Stimulated activated CD4-positive, alpha-beta T cell treated with anti-CD3 and anti-CD28 coated beads, Interleukin-12 subunit alpha, Interleukin-12 subunit beta, amount 100 ng/mL, for 4 hours (primary cell): ENCODE measurements around the gene ODF2.
A peak's percentile ranks its signal among the peaks of the same experiment; 100 is the strongest.
"Not testable (repeated sequence)": the region's sequence is repeated elsewhere in the genome, so short reads cannot be mapped to it uniquely, and the experiment has no call there.

Source experiments
- DNase-seq: peaks from one replicate; pipeline ENCODE4 v3.0.0-alpha.2; 2020

The ODF2 gene

GRCh38 chr9:128485414-128485855, 29.6 kb downstream of the ODF2 start:
- DNase-seq = no peak

- no peak for DNase-seq
Observed at GRCh38 chr9:128486201-128486600, 30.4 kb downstream of the ODF2 start.

DNA sequence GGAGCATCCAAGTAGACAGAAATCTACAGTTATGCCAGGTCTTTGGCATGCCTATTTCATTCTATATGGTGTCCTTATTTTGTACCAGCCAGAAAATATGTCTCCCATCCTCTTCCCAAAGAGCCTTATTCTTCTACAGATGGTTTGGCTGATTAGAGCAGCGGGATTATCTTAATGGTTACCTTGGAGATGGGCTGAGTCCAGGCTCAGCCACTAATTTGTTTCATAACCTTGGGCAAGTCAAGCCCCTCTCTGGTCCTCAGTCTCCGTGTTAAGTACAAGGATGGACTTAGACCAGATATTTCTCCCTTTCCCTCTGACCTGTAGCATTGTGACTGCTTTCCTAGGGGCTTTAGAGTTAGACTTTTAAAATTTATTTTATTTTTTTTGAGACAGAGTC, 37.6 kb downstream of the ODF2 start:
- no peak for DNase-seq

DNA sequence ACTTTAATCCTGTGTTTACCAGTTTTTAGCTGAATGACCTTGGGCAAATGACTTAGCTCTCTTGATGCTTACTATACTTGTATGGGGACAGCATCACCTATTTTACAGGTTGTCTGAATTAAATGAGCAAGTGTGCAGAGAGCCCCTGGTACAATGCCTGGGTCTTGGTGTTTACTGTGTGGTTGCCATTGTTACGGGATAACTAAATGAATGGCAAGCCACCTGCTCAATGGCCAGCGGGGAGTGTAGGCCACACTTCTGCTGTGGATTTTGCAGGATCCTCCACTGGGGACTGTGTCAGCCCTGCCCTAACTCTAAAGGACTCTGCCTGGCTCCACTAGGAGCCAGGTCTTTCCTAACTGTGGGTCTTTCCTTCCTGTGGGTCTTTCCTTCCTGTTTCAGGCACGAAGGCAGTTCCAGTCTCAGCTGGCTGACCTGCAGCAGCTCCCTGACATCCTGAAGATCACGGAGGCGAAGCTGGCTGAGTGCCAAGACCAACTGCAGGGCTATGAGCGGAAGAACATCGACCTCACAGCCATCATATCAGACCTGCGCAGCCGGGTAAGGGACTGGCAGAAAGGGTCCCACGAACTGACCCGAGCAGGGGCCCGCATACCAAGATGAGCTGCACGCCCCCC, 38.4 kb downstream of the ODF2 start:
- peak; percentile 5 for DNase-seq

DNA sequence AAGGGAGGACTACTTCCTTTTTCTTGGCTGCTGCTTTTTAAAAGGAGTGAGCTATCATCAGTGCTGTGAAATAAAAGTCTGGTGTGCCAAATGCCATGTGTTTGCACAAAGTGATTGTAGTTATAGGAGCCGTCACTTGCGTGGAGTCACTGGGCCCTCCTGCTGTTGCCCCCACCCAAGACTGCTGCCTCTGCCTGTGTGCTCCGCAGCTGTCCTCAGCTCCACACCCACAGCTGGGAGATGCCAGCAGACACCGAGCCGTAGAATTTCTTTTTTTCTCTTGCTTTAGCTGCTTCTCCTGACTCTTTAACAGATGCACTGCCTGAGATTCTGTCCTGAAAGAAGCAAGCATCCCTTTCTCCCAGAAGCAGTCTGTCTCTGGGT, 38.9 kb downstream of the ODF2 start:
- no peak for DNase-seq

DNA sequence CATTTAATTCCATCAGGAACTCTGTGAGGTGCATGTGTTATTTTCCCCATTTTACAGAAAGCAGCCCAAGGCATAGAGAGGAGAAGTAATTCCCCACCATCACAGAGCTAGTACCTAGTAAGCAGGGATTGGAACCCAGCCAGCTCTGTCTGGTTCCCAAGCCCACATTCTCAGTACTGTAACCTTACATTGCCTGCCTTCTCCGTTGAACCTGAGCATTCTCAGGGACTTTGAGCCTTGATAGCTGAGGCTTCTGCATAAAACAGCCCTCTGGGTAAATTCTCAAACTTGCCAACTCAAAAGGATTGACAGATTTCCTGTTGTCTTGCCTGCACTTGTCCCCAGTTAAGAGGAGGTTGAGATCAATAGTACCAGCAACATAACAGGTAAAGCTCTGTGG, 39.5 kb downstream of the ODF2 start:
- no peak for DNase-seq

DNA sequence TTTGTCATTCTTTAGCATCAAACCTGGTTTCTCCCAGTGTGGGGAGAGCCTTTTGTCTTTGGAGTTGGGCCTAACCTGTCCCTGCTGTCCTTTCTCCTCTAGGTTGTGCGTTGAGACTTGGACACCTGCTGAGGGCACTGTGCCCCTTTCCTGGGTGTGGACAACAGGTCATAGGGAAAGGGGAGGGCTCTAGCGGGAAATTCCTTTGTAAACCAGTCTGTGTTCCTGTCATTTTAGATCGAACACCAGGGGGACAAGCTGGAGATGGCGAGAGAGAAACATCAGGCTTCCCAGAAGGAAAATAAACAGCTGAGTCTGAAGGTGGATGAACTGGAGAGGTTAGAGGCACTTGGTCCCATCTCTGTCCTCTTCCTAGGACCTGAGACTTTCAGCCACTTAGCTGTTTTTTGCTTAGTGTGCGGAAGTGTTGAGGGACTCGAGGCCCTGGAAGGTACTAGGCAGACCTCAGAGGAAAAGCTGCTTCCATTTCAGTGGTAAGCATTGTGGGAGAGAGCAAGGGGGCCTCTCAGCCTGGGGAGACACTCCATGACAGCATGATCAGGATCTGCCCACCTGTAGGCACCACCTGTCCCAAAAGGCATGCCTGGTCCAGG, 40.1 kb downstream of the ODF2 start:
- DNase-seq = no peak

GRCh38 chr9:128497824-128498610, 42.2 kb downstream of the ODF2 start:
- no peak for DNase-seq

DNA sequence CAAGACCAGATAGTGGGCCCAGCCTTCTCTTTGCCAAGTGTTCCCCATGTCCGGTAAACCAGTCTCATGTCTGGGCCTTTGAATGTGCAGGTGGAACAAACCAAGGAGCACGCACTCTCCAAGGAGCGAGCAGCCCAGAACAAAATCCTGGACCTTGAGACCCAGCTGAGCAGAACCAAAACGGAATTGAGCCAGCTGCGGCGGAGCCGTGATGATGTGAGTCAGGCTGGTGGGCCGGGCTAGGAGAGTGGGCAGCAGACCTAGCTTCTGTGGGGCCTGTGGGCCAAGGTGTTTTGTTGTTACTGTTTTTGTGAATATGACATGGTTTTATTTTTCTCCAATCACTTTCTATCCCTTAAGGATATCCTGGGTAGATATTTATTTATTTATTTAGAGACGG, 43.1 kb downstream of the ODF2 start:
- DNase-seq = no peak

DNA sequence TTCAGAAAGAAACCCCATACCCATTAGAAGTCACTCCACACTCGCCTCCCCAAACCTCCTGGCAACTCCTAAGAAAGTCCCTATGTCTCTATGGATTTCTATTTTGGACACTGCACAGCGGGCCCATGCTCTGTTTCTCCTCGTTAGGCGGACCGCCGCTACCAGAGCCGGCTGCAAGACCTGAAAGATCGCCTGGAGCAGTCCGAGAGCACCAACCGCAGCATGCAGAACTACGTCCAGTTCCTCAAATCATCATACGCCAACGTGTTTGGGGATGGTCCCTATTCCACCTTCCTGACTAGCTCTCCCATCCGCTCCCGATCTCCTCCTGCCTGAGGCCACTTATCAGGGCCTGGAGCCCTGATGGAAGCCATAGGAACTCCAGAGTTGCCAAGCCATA, 44.1 kb downstream of the ODF2 start:
- no peak for DNase-seq

GRCh38 chr9:128503415-128503825, 47.6 kb downstream of the ODF2 start:
- DNase-seq = not testable (repeated sequence)

GRCh38 chr9:128503870-128504269, 48.1 kb downstream of the ODF2 start:
- no peak for DNase-seq

DNA sequence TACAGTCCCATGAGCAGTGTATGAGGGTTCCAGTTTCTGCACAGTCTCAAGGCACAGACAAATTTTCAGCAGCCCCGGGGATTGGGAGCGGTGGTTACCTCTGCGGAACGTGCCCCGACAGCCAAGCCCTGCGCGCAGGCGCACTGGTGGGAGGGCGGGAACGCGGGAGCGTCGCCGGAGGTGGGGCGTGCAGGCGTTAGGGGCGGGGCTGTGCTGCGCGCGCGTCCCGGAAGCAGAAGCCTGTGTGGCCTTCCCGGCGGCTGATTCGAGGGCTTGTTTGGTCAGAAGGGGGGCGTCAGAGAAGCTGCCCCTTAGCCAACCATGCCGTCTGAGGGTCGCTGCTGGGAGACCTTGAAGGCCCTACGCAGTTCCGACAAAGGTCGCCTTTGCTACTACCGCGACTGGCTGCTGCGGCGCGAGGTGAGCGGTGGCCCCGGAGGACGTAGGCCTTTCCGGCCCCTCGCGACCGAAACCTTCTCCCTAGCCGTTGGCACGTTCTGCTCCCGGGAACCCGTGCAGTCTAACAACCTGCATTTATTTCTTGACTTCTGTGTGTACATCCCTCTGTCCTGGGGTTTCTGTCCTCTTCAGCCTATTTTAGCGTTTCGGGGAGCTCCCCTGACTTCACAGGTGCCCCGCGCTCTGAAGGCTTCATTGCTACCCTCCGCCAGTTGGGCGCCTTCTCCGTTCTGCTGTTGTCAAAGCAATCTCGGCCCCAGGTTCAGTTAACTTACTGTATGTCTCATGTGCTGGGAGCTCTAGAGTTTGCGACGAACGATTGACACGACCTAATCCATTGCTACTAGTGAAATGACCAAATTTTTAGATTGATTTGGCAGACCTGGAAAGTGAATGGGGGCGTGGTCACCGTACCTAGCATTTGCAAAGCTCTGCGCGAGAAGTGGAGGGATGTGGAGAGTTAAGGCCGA, 48.9 kb downstream of the ODF2 start, which contains the start of gene GLE1:
TSS of gene GLE1 (plus strand) at position 235 of the 929 bp plus-strand sequence. CDS start at position 322, 87 bp downstream.
- peak; percentile 98 for DNase-seq

DNA sequence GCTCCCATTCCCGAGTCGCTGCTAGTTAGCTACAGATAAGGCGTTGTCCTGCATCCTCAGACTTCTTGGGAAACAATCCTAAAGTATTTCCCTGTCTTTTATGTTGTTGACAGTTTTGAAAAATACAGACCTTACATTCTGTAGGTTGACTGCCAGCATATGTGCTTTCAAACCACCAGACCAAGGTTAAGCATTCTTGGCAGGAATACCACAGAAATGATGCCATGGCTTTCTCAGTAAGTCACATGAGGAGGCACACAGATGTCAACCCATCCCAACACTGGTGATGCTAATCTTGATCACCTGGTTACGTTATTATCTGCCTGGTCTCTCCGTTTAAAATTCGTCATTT, 49.6 kb downstream of the ODF2 start:
- no peak for DNase-seq

- DNase-seq = not testable (repeated sequence)
Observed at GRCh38 chr9:128505906-128506305, 50.1 kb downstream of the ODF2 start.

DNA sequence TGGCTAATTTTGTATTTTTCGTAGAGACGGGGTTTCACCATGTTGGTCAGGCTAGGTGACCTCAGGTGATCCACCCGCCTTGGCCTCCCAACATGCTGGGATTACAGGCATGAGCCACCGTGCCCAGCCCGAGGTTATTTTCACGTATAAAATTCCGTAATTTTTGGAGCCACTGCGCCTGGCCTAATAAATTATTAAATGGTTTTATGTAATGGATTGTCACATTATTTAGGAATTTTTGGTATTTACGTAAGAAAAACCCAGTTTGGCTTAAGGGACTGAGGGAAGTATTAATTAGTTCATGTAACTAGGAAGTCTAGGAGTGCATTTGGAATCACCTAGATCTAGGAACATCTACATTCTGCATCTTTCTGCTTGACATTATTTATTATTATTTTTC, 57.0 kb downstream of the ODF2 start:
- no peak for DNase-seq

GRCh38 chr9:128521956-128522355, 66.2 kb downstream of the ODF2 start:
- no peak for DNase-seq

- no peak for DNase-seq
Observed at GRCh38 chr9:128523199-128523925, 67.6 kb downstream of the ODF2 start.

DNA sequence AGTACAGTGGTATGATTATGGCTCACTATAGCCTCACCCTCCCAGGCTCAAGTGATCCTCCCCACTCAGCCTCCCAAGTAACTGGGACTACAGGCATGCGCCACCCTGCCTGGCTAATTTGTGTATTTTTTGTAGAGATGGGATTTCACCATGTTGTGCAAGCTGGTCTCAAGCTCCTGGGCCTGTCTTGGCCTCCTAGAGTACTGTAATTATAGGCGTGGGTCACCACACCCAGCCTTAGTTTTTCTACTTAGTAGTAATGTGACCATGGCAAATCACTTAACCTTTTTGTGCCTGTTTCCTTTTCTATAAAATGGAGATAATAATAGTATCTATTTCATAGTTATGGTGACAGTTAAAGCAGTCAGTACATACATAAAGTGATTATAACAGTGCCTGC, 70.9 kb downstream of the ODF2 start:
- DNase-seq = no peak

DNA sequence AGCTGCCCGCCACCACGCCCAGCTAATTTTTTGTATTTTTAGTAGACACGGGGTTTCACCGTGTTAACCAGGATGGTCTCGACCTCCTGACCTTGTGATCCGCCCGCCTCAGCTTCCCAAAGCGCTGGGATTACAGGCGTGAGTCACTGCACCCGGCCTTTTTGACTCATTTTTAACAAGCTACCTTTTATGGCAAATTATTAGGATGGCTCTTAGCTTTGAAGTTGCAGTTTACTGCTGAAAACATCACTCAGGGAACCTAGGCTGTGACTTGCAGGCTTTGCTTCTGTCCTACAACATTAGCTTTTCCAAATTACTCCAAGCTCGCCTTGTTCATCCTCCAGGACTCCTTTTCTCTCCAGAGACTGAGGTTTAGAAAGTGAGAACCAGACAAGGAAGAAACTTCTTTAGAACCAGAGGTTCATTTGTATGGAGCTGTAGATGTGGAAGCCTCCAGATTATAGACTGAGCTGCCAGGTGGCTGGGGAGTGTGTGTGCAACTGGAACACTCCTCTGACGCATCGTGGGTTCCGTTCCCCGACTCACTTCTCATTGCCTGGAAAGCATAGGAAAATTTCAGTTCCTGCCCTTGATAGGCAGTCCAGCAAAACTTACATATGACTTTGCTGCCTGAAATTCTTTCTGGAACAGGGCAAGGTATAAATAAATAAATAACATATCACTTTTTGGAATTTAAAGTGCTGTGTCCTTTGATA, 72.8 kb downstream of the ODF2 start:
- no peak for DNase-seq

- DNase-seq = no peak
Observed at GRCh38 chr9:128529191-128529590, 73.4 kb downstream of the ODF2 start.

DNA sequence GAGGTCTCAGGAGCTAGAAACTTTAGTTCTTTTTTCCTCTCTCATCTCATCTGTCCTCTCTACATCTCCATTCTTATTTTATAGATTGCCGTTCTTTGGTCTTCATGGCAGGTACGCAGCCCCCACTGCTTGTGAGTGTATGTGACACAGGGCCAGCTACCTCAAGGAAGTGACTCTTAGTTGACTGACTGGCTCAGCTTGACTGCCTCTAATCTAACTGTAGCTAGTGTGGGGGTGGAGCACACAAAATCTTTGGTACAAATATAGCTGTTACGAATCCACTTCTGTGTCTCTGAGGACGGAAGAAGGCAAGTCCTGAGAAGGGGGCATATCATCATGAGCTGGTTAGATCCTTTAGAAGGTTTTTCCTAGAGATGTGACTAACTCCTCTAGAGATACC, 76.8 kb downstream of the ODF2 start:
- no peak for DNase-seq
